Testis (tissue), 2 donors: ENCODE results near the gene BRS3.

Experiments used
- CTCF ChIP-seq, 3 experiments: fragments of 450-650 bp in 2 of 3; fragments of 200-600 bp in 1 of 3; sonication (generic) in 1 of 3; IDR thresholded peaks; one replicate each; pipeline ENCODE4 v1.5.1; 2016 to 2019; ENCODE audit warnings: antibody characterized with exemption in 3 of 3, mild to moderate bottlenecking in 2 of 3, moderate library complexity in 1 of 3
- POLR2A ChIP-seq: fragments of 450-650 bp; IDR thresholded peaks from one replicate; pipeline ENCODE4 v1.6.1; 2017; ENCODE audit warnings: antibody characterized with exemption, mild to moderate bottlenecking, moderate library complexity

GRCh38 chrX:136452614-136453013, 35.1 kb upstream of the BRS3 start:
- TF ChIP-seq CTCF (IDR thresholded peaks at IDR 0.05) (no peak), POLR2A (no peak)
